ENCODE results near the gene OSBPL2. TPM values are rescaled to one million over a fixed set of nuclear protein-coding genes. Genes with fewer than 3 reads are reported as not detected.

The OSBPL2 gene
- total RNA-seq, 1 experiment from 2014 or later: 24.0 TPM

DNA sequence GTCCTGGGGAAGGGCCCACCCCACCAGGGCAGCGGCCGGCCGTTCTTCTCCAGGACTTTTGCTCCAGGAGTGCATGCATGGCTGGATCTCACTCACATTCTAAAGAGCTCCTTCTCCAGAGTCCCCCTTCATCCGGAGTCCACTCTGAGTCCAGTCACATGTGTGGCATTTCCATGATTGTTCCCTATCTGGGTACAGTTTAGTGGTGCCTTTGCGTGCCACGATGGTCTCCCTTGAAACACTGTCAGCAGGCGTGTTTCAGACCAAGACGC, 20.9 kb downstream of the OSBPL2 start:
- in situ Hi-C loops (cut with HindIII; ENCODE audit: low pct_unique_long_range_greater_than_20kb, low sequenced_read_pairs): no loop called here
- DNase-seq (ENCODE audit: low read depth, low spot score): no peak

GRCh38 chr20:62262064-62262463, 23.7 kb downstream of the OSBPL2 start:
- DNase-seq (ENCODE audit: low read depth, low spot score): no peak
- in situ Hi-C loops (cut with HindIII; ENCODE audit: low pct_unique_long_range_greater_than_20kb, low sequenced_read_pairs): no loop called here

GRCh38 chr20:62263396-62263795, 25.1 kb downstream of the OSBPL2 start:
- in situ Hi-C loops (cut with HindIII; ENCODE audit: low pct_unique_long_range_greater_than_20kb, low sequenced_read_pairs): no loop called here
- DNase-seq (ENCODE audit: low read depth, low spot score): no peak

DNA sequence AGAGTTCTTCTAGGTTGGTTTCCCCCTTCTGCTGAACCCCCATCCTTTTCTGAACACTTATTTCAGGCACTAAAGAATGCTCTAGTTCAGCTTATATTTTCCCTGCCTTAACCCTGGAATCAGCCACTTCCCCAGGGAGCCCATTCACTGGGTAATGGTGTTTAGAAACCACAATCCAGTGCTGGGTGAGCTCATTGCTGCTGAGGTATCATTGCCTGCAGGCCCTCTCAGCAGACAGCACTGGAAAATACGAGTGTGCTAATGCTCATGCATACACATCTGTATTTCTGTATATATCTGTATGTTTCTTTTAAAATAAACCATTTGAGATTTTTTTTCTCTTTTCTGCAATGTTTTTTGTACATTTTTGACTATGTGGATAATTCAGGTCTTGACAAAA, 27.0 kb downstream of the OSBPL2 start:
- in situ Hi-C loops (cut with HindIII; ENCODE audit: low pct_unique_long_range_greater_than_20kb, low sequenced_read_pairs): no loop called here

GRCh38 chr20:62266340-62266739, 28.0 kb downstream of the OSBPL2 start:
- in situ Hi-C loops (cut with HindIII; ENCODE audit: low pct_unique_long_range_greater_than_20kb, low sequenced_read_pairs): no loop called here
- DNase-seq (ENCODE audit: low read depth, low spot score): peak; percentile 23

More for the DNA sequence above, 27.0 kb downstream of the OSBPL2 start:
- no peak for DNase-seq (ENCODE audit: low read depth, low spot score)

DNA sequence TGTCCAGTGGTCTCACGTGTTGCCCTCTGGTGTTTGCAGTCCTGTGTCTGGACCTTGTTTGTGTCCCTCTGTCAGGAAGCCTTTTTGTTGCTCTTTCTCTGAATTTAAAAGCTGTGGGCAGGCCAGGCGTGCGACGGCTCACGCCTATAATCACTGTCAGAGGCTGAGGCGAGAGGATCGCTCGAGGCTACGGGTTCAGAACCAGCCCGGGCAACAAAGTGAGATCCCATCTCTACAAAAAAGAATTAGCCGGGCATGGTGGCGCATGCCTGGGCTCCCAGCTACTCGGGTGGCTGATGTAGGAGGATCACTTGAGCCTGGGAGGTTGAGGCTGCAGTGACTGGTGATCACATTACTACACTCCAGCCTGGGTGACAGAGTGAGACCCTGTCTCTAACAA, 28.5 kb downstream of the OSBPL2 start:
- in situ Hi-C loops (cut with HindIII; ENCODE audit: low pct_unique_long_range_greater_than_20kb, low sequenced_read_pairs): no loop called here
- no peak for DNase-seq (ENCODE audit: low read depth, low spot score)

DNA sequence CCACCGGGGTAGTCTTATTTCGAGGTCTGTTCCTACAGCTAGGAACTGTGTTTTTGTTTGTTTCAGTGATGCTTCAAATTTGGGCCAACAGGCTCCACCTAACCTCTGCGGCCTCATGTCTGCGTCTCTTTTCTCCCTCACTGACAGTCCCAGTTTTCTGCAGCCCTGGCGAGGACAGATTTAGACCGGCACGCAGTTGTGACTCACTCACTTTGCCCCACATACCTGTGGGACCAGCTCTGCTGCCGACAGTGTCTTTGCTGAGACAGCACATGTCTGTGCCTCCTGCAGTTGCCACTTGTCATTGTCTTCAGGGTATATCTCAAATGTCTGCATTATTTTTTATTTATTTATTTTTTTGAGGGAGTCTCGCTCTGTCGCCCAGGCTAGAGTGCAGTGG, 29.2 kb downstream of the OSBPL2 start:
- in situ Hi-C loops (cut with HindIII; ENCODE audit: low pct_unique_long_range_greater_than_20kb, low sequenced_read_pairs): no loop called here
- no peak for DNase-seq (ENCODE audit: low read depth, low spot score)

- DNase-seq (ENCODE audit: low read depth, low spot score): no peak
- in situ Hi-C loops (cut with HindIII; ENCODE audit: low pct_unique_long_range_greater_than_20kb, low sequenced_read_pairs): no loop called here
These were observed 30.0 kb downstream of the OSBPL2 start for GRCh38 chr20:62268228-62268900.

DNA sequence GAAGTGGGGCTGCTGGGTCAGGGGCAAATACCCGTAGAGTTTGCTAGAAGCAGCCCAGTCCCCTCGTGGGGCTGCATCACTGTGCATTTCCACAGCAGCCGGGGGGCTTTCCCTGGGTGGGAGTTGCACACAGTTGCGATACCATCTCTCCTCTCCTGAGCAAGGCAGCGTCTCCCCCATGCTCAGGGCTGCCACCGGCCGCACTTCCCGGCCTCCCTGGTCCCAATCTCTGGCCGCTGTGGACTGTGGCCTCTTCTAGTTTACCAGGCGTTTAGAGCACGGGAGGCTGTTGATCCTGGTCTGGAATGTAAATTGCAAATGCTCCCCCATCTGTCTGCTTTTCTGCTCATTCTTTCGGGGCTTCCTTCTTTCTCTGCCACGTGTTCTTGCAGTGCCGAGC, 31.1 kb downstream of the OSBPL2 start:
- in situ Hi-C loops (cut with HindIII; ENCODE audit: low pct_unique_long_range_greater_than_20kb, low sequenced_read_pairs): no loop called here
- no peak for DNase-seq (ENCODE audit: low read depth, low spot score)

DNA sequence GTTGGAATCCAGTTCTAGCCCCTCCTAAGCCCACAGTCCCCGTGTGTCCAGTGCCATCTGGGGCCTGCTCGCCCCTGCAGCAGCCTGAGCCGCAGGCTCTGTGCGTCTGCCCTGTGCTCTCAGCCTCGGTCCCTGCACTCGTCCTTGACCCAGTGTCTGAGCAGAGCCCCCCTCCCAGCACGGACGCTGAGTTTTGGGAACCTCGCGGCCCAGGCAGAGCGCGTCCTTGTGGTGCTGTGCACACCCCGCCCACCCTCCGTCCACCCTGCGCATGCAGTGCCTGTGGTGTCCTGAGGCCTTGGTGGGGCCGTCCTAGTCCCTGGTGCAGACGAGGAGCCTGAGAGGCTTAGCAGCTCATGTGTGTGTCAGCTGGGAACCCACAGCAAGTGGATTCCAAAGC, 31.6 kb downstream of the OSBPL2 start:
- no peak for DNase-seq (ENCODE audit: low read depth, low spot score)
- in situ Hi-C loops (cut with HindIII; ENCODE audit: low pct_unique_long_range_greater_than_20kb, low sequenced_read_pairs): no loop called here

DNA sequence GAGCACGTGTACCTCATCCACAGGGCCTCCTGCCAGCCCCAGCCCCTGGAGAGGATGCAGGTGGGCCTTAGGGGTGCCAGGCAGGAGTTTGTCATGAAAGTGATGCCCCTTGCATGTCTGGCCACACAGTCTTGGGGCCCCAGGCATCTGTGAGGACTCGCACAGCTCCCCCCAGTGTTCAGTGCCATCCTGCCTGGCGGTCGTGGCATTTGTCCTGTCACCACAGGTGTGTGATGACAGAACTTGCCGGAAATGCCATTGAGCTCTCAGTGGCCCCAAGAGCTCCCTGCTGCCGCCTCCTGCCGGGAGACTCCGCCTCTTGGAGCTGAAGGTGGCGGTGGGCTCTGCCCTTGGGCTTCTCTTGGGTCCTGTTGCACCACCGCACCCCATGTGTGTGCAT, 33.9 kb downstream of the OSBPL2 start:
- in situ Hi-C loops (cut with HindIII; ENCODE audit: low pct_unique_long_range_greater_than_20kb, low sequenced_read_pairs): no loop called here
- DNase-seq (ENCODE audit: low read depth, low spot score): no peak

DNA sequence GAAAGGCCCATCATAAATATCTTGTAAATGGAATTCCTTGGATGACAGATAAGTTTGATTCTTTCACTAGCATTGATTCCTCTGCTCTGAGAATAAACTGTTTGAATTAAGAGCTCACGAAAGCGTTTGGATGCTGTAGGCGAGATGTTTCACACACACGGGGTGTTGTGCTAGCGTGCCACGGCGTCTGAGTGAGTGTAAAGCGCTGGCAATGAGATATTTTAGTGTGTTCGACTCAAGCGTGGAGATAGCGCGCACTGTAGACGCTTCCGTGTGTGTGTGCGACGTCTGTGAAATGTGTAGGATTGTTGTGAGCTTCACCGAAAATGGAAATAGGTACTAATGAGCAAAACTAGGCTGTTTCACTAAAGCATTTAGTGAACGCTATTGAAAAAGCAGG, 35.1 kb downstream of the OSBPL2 start:
- in situ Hi-C loops (cut with HindIII; ENCODE audit: low pct_unique_long_range_greater_than_20kb, low sequenced_read_pairs): no loop called here
- DNase-seq (ENCODE audit: low read depth, low spot score): no peak

GRCh38 chr20:62274332-62274950, 36.1 kb downstream of the OSBPL2 start:
- no peak for DNase-seq (ENCODE audit: low read depth, low spot score)
- in situ Hi-C loops (cut with HindIII; ENCODE audit: low pct_unique_long_range_greater_than_20kb, low sequenced_read_pairs): no loop called here

DNA sequence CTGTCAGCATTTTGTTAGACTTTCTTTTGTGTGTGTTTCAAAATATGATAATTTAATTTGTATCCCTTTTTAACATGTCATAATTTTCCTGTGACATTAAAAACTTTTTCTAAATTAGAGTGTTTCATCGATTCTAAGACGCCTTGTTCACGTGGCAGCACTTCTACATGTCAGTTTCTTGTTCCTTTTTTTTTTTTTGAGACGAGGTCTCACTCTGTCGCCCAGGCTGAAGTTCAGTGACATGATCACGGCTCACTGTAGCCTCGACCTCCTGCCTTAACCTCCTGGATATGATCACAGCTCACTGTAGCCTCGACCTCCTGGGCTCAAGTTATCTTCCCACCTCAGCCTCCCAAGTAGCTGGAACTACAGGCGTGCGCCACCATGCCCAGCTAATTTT, 36.9 kb downstream of the OSBPL2 start:
- in situ Hi-C loops (cut with HindIII; ENCODE audit: low pct_unique_long_range_greater_than_20kb, low sequenced_read_pairs): loop anchor here (25.0 kb wide), 1 partner anchor 88 kb away; the partner anchor contains the start of gene MTG2
- DNase-seq (ENCODE audit: low read depth, low spot score): no peak

DNA sequence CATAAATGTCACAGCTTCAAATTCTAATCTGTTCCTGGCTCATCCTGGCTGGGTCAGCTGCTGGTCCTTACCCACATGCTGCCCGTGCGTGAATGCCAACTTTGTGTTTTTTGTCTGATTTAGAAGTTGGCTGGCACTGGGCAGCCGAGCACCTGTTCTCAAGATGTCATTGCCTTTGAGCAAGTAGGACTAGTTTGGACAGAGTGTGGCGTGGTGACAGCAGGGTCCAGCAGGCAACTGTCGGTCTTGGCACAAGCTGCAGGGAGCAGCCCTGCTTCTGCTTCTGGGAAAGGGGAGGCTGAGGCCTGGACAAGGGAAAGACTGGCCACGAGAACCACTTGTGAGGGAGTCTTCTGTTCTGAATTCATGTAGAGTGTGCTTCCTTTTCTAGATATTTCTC, 38.1 kb downstream of the OSBPL2 start:
- in situ Hi-C loops (cut with HindIII; ENCODE audit: low pct_unique_long_range_greater_than_20kb, low sequenced_read_pairs): loop anchor here (25.0 kb wide), 1 partner anchor 89 kb away; the partner anchor contains the start of gene MTG2
- no peak for DNase-seq (ENCODE audit: low read depth, low spot score)

GRCh38 chr20:62277253-62277652, 38.9 kb downstream of the OSBPL2 start:
- in situ Hi-C loops (cut with HindIII; ENCODE audit: low pct_unique_long_range_greater_than_20kb, low sequenced_read_pairs): loop anchor here (25.0 kb wide), 1 partner anchor 90 kb away; the partner anchor contains the start of gene MTG2
- no peak for DNase-seq (ENCODE audit: low read depth, low spot score)

DNA sequence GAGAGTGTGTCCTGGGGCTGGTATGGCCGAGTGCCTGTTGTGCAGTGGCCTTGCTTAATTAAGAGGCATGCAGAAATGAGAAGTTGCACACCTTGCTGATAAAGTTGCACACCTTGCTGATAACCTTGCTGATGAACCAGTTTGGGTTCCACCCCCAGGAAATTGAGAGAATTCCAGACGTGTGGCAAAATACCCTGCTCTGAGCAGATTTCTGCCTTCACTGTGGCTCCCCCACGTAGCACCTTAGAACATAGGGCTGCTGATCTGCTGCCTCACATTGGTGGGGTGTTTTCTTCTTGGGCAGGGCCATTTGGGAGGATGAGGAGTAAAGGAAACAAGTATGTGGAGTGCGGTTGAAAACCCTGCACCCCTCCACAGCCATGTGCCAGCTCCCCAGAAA, 42.0 kb downstream of the OSBPL2 start:
- no peak for DNase-seq (ENCODE audit: low read depth, low spot score)
- in situ Hi-C loops (cut with HindIII; ENCODE audit: low pct_unique_long_range_greater_than_20kb, low sequenced_read_pairs): loop anchor here (25.0 kb wide), 1 partner anchor 93 kb away; the partner anchor contains the start of gene MTG2

DNA sequence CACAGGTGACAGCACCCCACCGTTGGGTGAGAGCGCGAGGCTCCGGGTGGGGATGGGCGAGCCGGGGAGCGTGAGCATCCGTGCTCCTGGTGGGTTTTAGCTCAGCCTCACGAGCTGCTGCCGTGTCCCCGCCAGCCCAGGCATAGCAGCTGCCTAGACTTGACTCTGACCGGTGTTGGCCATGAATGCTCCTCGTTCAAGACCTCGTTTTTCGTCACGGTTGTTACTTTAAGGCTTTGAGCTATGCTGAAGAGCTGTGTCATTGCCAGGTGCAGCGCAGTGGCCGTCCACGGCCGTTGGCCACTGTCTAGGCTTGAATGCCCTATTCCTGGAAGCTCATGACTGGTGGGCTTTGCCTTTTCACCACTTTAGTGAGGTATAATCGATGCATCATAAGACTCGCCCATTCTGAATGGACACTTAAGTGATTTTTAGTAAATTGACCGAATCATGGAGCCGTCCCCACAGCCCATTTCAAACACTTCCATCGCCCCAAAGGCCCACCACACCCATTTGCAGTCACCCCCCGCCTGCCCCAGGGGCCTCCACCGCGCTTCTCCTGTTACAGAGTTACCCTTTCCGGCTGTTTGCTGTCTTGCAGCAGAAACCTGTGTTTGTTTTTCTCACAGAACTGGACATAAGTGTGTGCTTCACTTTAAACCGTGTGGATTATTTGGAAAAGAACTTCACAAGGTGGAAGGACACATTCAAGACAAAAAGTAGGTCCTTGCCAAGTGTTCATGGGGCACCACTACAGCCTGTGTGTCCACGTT, 43.0 kb downstream of the OSBPL2 start:
- no peak for DNase-seq (ENCODE audit: low read depth, low spot score)
- in situ Hi-C loops (cut with HindIII; ENCODE audit: low pct_unique_long_range_greater_than_20kb, low sequenced_read_pairs): loop anchor here (25.0 kb wide), 1 partner anchor 94 kb away; the partner anchor contains the start of gene MTG2

DNA sequence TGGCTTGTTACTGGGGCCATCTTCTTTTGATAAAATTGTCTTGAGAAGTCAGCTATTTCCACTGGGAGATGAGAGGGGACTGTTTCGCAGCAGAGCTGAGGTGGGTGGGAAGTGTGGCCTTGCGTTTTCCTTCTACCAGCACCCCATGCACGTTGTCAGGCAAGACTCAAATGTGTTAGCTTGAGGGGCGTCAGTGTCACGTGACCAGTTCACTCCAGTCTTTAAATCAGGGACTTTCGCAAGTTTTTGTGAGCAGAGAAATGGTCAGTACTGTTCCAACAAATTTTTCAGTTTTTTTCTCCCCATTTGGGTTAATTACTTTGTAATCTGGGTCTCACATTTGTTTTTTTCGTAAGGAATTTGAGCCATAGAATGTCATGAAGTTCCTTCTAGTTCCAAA, 43.8 kb downstream of the OSBPL2 start:
- no peak for DNase-seq (ENCODE audit: low read depth, low spot score)
- in situ Hi-C loops (cut with HindIII; ENCODE audit: low pct_unique_long_range_greater_than_20kb, low sequenced_read_pairs): loop anchor here (25.0 kb wide), 1 partner anchor 95 kb away; the partner anchor contains the start of gene MTG2
